ENCODE measurements around the gene NEO1. TPM values are rescaled to one million over a fixed set of nuclear protein-coding genes. Genes with fewer than 3 reads are reported as not detected.
A peak's percentile ranks its signal among the peaks of the same experiment; 100 is the strongest.

Gene NEO1
- total RNA-seq, 2 donors from 2014 or later, result 14.4 to 15.9 TPM

DNA sequence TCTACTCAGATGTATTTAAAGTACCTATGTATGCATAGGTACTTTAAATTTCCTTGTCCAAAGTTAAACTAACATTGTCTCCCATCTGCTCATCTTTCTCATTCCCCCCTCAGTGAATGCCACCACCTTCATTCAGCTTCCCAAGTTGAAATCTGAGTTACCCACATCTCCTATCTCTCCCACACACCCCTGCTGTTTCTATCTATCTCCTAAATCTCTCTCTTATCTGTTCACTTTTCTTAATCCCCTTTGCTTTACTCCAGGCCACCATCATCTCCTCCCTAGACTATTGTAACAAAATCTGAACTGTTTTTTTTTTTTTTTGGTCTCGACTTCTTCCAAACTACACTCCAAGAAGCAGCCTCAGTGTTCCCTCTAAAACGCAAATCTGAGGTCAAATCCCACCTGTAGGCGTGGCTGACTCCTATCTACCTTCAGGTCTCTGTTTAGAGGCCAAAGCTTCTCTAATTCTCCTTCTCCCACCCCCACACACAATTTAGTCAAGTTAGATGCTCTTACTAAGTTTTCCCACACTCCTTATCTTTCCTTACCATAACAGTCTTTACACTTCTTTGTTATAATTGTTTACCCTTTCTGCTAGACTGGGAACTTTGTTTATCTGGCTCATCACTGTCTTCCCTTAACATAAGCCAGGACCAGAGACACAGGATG lies 3.5 kb upstream of the NEO1 start:
- TF ChIP-seq, protein P1, sequence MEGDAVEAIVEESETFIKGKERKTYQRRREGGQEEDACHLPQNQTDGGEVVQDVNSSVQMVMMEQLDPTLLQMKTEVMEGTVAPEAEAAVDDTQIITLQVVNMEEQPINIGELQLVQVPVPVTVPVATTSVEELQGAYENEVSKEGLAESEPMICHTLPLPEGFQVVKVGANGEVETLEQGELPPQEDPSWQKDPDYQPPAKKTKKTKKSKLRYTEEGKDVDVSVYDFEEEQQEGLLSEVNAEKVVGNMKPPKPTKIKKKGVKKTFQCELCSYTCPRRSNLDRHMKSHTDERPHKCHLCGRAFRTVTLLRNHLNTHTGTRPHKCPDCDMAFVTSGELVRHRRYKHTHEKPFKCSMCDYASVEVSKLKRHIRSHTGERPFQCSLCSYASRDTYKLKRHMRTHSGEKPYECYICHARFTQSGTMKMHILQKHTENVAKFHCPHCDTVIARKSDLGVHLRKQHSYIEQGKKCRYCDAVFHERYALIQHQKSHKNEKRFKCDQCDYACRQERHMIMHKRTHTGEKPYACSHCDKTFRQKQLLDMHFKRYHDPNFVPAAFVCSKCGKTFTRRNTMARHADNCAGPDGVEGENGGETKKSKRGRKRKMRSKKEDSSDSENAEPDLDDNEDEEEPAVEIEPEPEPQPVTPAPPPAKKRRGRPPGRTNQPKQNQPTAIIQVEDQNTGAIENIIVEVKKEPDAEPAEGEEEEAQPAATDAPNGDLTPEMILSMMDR (IDR thresholded peaks at IDR 0.05), result no peak
- Histone ChIP-seq H3K9me3 (no peaks in the 10 kb centered on the region), H3K36me3 (no peaks in the 10 kb centered on the region), H3K4me1 (peaks cover 0 to 17% of the 10 kb centered on the region in 2 donors), H3K4me3 (no peak overlapping the region), H3K27ac (no peak overlapping the region), H3K27me3 (no peaks in the 10 kb centered on the region)
- DNase-seq (ENCODE audit: low spot score), result no peak

DNA sequence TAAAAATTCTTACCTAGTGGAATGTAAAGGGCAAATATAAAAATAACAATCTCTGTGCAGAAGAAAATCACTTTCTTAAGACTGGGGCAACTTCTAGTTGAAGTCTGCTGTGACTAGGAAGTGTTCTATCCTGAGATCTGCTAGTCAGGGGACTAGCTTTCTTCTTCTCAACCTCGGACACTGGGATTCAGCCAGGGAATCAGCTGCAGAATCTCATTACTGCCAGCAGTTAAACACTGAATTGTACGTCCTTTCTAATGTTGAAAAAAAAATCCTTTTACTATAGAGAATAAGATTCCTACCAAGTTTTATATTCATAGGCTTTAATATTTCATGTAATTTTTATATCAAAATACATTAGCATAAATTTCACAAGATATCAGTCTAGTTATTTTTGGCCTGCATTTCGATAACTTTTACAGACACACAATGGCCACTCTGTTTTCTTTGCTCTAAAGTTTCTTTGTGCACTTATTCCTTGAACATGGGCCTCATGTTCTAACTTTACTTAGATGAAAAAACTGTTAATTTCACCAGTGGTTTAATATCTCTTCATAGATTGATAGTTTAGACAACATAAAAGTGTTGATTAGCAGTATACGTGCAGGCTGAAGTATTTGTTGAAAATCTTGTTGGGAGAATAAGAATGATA lies 2.6 kb upstream of the NEO1 start:
- Histone ChIP-seq H3K4me1 (peaks cover 0 to 17% of the 10 kb centered on the region in 2 donors), H3K27ac (no peak overlapping the region), H3K4me3 (no peak overlapping the region), H3K36me3 (no peaks in the 10 kb centered on the region), H3K27me3 (no peaks in the 10 kb centered on the region), H3K9me3 (no peaks in the 10 kb centered on the region)
- DNase-seq (ENCODE audit: low spot score), result no peak
- TF ChIP-seq, protein P1 (IDR thresholded peaks at IDR 0.05), result no peak

DNA sequence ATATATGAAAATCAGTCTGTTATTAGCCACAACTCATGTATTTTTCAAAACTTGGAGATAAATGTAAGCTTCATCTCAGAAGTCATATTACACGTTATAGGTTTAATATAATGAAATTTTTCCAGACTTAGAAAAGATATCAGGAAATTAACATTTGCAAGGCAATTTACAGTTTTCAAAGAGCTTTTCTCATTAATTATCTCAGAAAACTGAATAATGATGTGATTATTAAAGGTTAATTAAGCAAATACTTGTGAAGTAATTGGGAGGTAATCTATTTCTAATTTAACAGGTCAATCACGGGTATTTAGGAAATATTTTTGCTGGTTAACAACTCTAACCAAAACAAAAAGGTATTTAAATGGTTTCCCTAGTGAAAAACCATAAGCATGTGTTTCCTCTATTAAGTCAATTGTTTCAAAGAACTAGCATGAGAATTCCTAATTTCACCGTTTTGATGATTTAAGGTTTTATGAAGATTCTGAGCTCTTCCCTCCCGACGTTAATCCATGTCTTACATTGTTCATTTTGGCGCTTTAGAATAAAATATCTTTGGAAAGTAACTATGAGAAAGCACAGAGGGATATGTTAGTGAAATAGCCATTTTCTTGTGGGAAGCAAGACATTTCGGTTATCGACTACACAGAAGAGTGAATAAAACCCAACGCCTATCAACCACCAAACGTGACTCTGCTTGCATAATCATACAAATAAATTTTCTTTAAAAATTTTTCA lies 1.5 kb upstream of the NEO1 start:
- H3K27ac ChIP-seq, result peak overlapping the region; percentile 93 to 98
- DNase-seq (ENCODE audit: low spot score), result no peak
- TF ChIP-seq, protein P1 (IDR thresholded peaks at IDR 0.05), result no peak
- no peaks in the 10 kb centered on the region for H3K9me3 ChIP-seq
- H3K4me3 ChIP-seq, result peak overlapping the region; percentile 86 to 92
- H3K4me1 ChIP-seq, result peaks cover 0 to 17% of the 10 kb centered on the region in 2 donors
- H3K36me3 ChIP-seq, result no peaks in the 10 kb centered on the region
- no peaks in the 10 kb centered on the region for H3K27me3 ChIP-seq

DNA sequence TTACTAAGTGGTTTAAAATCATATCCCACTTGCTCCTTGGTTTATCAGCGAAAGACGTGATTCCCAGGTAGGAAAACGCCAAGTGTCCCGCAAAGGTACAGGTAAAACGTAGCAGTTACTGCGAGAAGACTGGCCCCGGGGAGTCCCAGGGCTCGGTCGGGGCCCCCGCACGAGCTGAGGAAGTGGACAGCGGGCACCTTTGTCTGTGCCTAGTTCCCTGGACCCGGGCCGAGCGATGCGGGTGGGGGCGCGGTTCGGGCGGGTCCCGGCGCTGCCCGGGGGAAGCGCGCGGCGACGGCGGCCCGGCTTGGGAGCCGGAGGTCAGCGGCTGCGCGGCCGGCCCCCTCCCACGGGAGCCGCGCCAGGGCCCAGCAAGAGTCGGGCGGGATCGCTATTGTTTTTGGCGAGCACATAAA lies 864 bp upstream of the NEO1 start:
- no peak for DNase-seq (ENCODE audit: low spot score)
- Histone ChIP-seq H3K36me3 (no peaks in the 10 kb centered on the region), H3K9me3 (no peaks in the 10 kb centered on the region), H3K27ac (peak overlapping the region; percentile 93 to 98), H3K4me3 (peak overlapping the region; percentile 86 to 92), H3K27me3 (no peaks in the 10 kb centered on the region), H3K4me1 (peaks cover 0 to 17% of the 10 kb centered on the region in 2 donors)
- TF ChIP-seq, protein P1 (IDR thresholded peaks at IDR 0.05), result no peak

DNA sequence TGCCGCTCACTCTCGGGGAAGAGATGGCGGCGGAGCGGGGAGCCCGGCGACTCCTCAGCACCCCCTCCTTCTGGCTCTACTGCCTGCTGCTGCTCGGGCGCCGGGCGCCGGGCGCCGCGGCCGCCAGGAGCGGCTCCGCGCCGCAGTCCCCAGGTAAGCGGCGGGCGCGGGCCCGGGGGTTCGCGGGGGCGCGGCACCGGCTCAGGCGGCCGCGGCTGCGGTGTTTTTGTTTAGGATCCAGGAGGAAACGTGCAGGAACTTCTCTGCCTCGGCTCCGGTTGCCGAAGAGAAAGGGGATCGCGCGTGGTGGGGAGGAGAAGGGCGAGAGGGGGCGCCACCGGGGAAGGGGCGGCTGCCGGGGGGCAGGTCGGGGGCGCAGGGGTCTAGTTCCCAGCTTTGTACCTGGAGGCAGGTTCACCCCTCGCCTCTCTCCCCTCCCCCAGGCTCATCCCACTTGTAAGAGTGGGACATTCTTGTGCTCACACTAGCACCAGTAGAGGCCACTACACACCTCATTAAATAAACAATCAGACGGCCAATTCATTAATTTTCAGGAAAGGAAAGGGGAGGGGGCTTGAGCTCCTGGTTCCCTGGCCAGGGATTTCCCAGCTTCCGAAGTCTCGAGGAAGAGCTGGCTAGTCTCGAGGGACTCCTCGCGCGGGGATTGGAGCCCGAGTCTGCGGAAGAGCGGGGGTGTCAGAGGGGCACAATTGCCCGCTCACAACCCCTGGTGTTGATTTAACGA lies 562 bp downstream of the NEO1 start:
- H3K4me3 ChIP-seq, result peak overlapping the region; percentile 84 to 92
- H3K9me3 ChIP-seq, result no peaks in the 10 kb centered on the region
- TF ChIP-seq, protein P1 (IDR thresholded peaks at IDR 0.05), result peak in 1 of 2 donors; percentile 55
- H3K36me3 ChIP-seq, result no peaks in the 10 kb centered on the region
- DNase-seq (ENCODE audit: low spot score), result no peak
- H3K27me3 ChIP-seq, result no peaks in the 10 kb centered on the region
- H3K4me1 ChIP-seq, result peaks cover 0 to 17% of the 10 kb centered on the region in 2 donors
- H3K27ac ChIP-seq, result peak overlapping the region; percentile 81 to 85

All from right atrium auricular region (tissue), 2 donors.